Kasumi-1 (cell line): ENCODE results near the gene KIAA1671.

Source experiments
- DNase-seq, 2 experiments: peaks; one replicate each; lab custom pipeline; 2025; lab: John Stamatoyannopoulos, UW

Gene KIAA1671

GRCh38 chr22:25119609-25120008, 167.1 kb downstream of the KIAA1671 start:
- no peak for DNase-seq

- no peak for DNase-seq
Observed at GRCh38 chr22:25120093-25120561, 167.6 kb downstream of the KIAA1671 start.

GRCh38 chr22:25120761-25121212, 168.3 kb downstream of the KIAA1671 start:
- no peak for DNase-seq

GRCh38 chr22:25122136-25122764, 169.7 kb downstream of the KIAA1671 start:
- no peak for DNase-seq

- DNase-seq, result no peak
Observed at GRCh38 chr22:25123677-25124076, 171.2 kb downstream of the KIAA1671 start.

GRCh38 chr22:25125693-25126357, 173.3 kb downstream of the KIAA1671 start:
- no peak for DNase-seq

- no peak for DNase-seq
Observed at GRCh38 chr22:25126510-25126909, 174.0 kb downstream of the KIAA1671 start.

- DNase-seq, result no peak
Observed at GRCh38 chr22:25127318-25127717, 174.8 kb downstream of the KIAA1671 start.

- no peak for DNase-seq
Observed at GRCh38 chr22:25130462-25130861, 177.9 kb downstream of the KIAA1671 start.

GRCh38 chr22:25131198-25131887, 178.8 kb downstream of the KIAA1671 start:
- no peak for DNase-seq

- DNase-seq, result no peak
Observed at GRCh38 chr22:25134028-25134427, 181.5 kb downstream of the KIAA1671 start.

GRCh38 chr22:25134451-25134850, 181.9 kb downstream of the KIAA1671 start:
- DNase-seq, result no peak

GRCh38 chr22:25136953-25137576, 184.5 kb downstream of the KIAA1671 start:
- DNase-seq, result no peak

GRCh38 chr22:25137577-25138525, 185.3 kb downstream of the KIAA1671 start:
- no peak for DNase-seq

GRCh38 chr22:25139062-25139461, 186.5 kb downstream of the KIAA1671 start:
- DNase-seq, result no peak

- no peak for DNase-seq
Observed at GRCh38 chr22:25142102-25142501, 189.6 kb downstream of the KIAA1671 start.

GRCh38 chr22:25143156-25144076, 190.9 kb downstream of the KIAA1671 start:
- no peak for DNase-seq

- no peak for DNase-seq
Observed at GRCh38 chr22:25144522-25144921, 192.0 kb downstream of the KIAA1671 start.

- no peak for DNase-seq
Observed at GRCh38 chr22:25146307-25146706, 193.8 kb downstream of the KIAA1671 start.

GRCh38 chr22:25146906-25147641, 194.6 kb downstream of the KIAA1671 start:
- no peak for DNase-seq
